Endothelial cell of umbilical vein (primary cell): ENCODE data around the gene NACA2. TPM values are rescaled to one million over a fixed set of nuclear protein-coding genes. Genes with fewer than 3 reads are reported as not detected.

Experiments
- BruUV-seq: library from RNA; stranded (reverse); fragments of 400-500 nt; replicated peaks from 2 replicates; lab custom pipeline; 2021; lab: Mats Ljungman, UMichigan
- CTCF ChIA-PET: fragments of 300-600, 350-600 bp; sonication (Branson Sonifier 250); formaldehyde crosslinking; loops from one replicate; lab custom pipeline; 2021; ENCODE audit warnings: antibody characterized with exemption, inconsistent platforms; lab: Charles Lee
- POLR2A ChIA-PET: fragments of 300-600, 350-600 bp; sonication (Branson Sonifier 250); formaldehyde crosslinking; loops from one replicate; lab custom pipeline; 2021; ENCODE audit warnings: antibody characterized with exemption, inconsistent platforms; lab: Charles Lee
- DNase-seq: peaks from one replicate; pipeline ENCODE4 v3.0.0-alpha.2; 2011; ENCODE audit warnings: low read depth, low spot score
- FAIRE-seq: peaks from 2 replicates; lab custom pipeline; 2011; peaks lifted over from hg19 to GRCh38; lab: Jason Lieb, UNC
- H2AFZ ChIP-seq: 2 replicates; pipeline ENCODE4 v1.6.0; 2012; ENCODE audit warnings: low read depth, low read length, control low read depth, inconsistent platforms
- H3K27ac ChIP-seq: 2 replicates; pipeline ENCODE4 v1.5.1; 2011; ENCODE audit warnings: low read depth, mild to moderate bottlenecking, control low read depth, low read length, moderate library complexity; ENCODE audit not compliant: insufficient read depth
- H3K27me3 ChIP-seq, 2 experiments: 2 replicates each; pipeline versions ENCODE4 v1.6.0 to v1.6.1; 2011; ENCODE audit warnings: low read length in 2 of 2, mixed read lengths in 1 of 2; ENCODE audit not compliant: control insufficient read depth in 2 of 2, insufficient read depth in 2 of 2
- H3K36me3 ChIP-seq, 2 experiments: 2 replicates in 1 of 2; 3 replicates in 1 of 2; pipeline ENCODE4 v1.5.1; 2011; ENCODE audit warnings: low read length in 2 of 2, mild to moderate bottlenecking in 1 of 2, moderate library complexity in 1 of 2; ENCODE audit not compliant: control insufficient read depth in 2 of 2, insufficient read depth in 2 of 2; ENCODE audit errors: extremely low read depth in 1 of 2
- H3K4me1 ChIP-seq: 3 replicates; pipeline ENCODE4 v1.5.1; 2011; ENCODE audit warnings: mild to moderate bottlenecking, low read length; ENCODE audit not compliant: control insufficient read depth, insufficient read depth; ENCODE audit errors: extremely low read depth
- H3K4me2 ChIP-seq: 2 replicates; pipeline ENCODE4 v1.6.1; 2011; ENCODE audit warnings: low read length, control low read depth, mixed read lengths; ENCODE audit not compliant: insufficient read depth
- H3K4me3 ChIP-seq, 3 experiments: fragments of 200-600 bp in 1 of 3; sonication (generic), shearing (Covaris generic) in 1 of 3; replicated peaks in 1 of 3; 2 replicates each; pipeline ENCODE4 v1.5.1; 2011 to 2016; ENCODE audit warnings: control low read depth in 3 of 3, low read length in 3 of 3, mild to moderate bottlenecking in 2 of 3, inconsistent platforms in 1 of 3, low read depth in 1 of 3, moderate library complexity in 1 of 3; ENCODE audit not compliant: insufficient read depth in 1 of 3
- H3K79me2 ChIP-seq: 2 replicates; pipeline ENCODE4 v1.6.0; 2012; ENCODE audit warnings: low read length, inconsistent platforms; ENCODE audit not compliant: control insufficient read depth, insufficient read depth
- H3K9ac ChIP-seq: replicated peaks from 2 replicates; pipeline ENCODE3; 2011; ENCODE audit warnings: low read length, control low read depth; ENCODE audit not compliant: insufficient read depth; ENCODE audit errors: extremely low read depth
- H3K9me1 ChIP-seq: replicated peaks from 3 replicates; pipeline ENCODE4 v1.6.0; 2011; ENCODE audit warnings: mild to moderate bottlenecking, low read length; ENCODE audit not compliant: control insufficient read depth, insufficient read depth; ENCODE audit errors: extremely low read depth
- H3K9me3 ChIP-seq: replicated peaks from 2 replicates; pipeline ENCODE4 v1.5.1; 2012; ENCODE audit warnings: low read length, inconsistent platforms; ENCODE audit not compliant: control insufficient read depth, insufficient read depth
- H4K20me1 ChIP-seq: replicated peaks from 2 replicates; pipeline ENCODE3; 2011; ENCODE audit warnings: mild to moderate bottlenecking, low read length; ENCODE audit not compliant: control insufficient read depth, insufficient read depth; ENCODE audit errors: extremely low read depth
- CTCF ChIP-seq, 2 donors: IDR thresholded peaks; 1 replicate in 1 of 2; 2 replicates in 1 of 2; pipeline ENCODE4 v1.5.1; 2011; ENCODE audit warnings: low read length in 2 of 2, mild to moderate bottlenecking in 2 of 2, moderate library complexity in 2 of 2, control low read depth in 1 of 2, inconsistent platforms in 1 of 2, low read depth in 1 of 2; ENCODE audit not compliant: insufficient read depth in 1 of 2; ENCODE audit errors: extremely low read depth in 1 of 2
- EZH2 ChIP-seq: IDR thresholded peaks from 2 replicates; pipeline ENCODE4 v1.6.1; 2012; ENCODE audit warnings: borderline replicate concordance, low read depth, mild to moderate bottlenecking, moderate library complexity, low read length, inconsistent platforms; ENCODE audit not compliant: severe bottlenecking
- FOS ChIP-seq: IDR thresholded peaks from 2 replicates; pipeline ENCODE4 v1.6.1; 2011; ENCODE audit warnings: mild to moderate bottlenecking, low read length, moderate library complexity, borderline replicate concordance; ENCODE audit not compliant: insufficient read depth
- GATA2 ChIP-seq: IDR thresholded peaks from 2 replicates; pipeline ENCODE4 v1.7.0; 2011; ENCODE audit warnings: low read depth, mild to moderate bottlenecking, moderate library complexity, mixed read lengths, low read length; ENCODE audit not compliant: insufficient read length, insufficient read depth
- JUN ChIP-seq: IDR thresholded peaks from 2 replicates; pipeline ENCODE4 v1.6.1; 2011; ENCODE audit warnings: borderline replicate concordance, low read depth; ENCODE audit not compliant: insufficient read length, insufficient read depth
- MAX ChIP-seq: IDR thresholded peaks from 2 replicates; pipeline ENCODE4 v1.6.1; 2011; ENCODE audit not compliant: insufficient read depth, insufficient read length
- MYC ChIP-seq: IDR thresholded peaks from one replicate; pipeline ENCODE4 v1.6.1; 2011; ENCODE audit warnings: mild to moderate bottlenecking, low read depth, low read length
- POLR2A ChIP-seq: IDR thresholded peaks from 2 replicates; pipeline ENCODE4 v1.6.1; 2012; ENCODE audit warnings: low read depth, mild to moderate bottlenecking, control low read depth, low read length
- POLR2AphosphoS5 ChIP-seq: IDR thresholded peaks from 2 replicates; pipeline ENCODE4 v1.6.1; 2012; ENCODE audit warnings: low read depth, mild to moderate bottlenecking, control low read depth, low read length, moderate library complexity; ENCODE audit not compliant: insufficient read depth
- dilution Hi-C: fragments of 300-500 bp; cut with MboI; formaldehyde crosslinking; loops from one replicate; pipeline ENCODE4 v1.15.0; 2019; ENCODE audit warnings: low sequenced_read_pairs; ENCODE audit not compliant: extremely low pct_ligation_motif_present
- intact Hi-C: fragments of 100-400 bp; cut with micrococcal nuclease; formaldehyde crosslinking; loops from one replicate; pipeline ENCODE4 v1.10.0; 2022
- polyA plus RNA-seq, 4 experiments: library from polyadenylated mRNA; depleted of rRNA in 3 of 4; stranded (reverse) in 3 of 4; unstranded in 1 of 4; fragments of >200 nt; gene quantifications; 2 replicates each; pipeline versions ENCODE4 v1.2.1 to v1.2.3, GENCODE V29; 2011 to 2012; ENCODE audit warnings: missing spikeins in 1 of 4
- total RNA-seq: library from RNA; stranded (reverse); gene quantifications from 2 replicates; pipeline ENCODE4 v1.2.3, GENCODE V29; 2021

The NACA2 gene
- total and polyA plus RNA-seq, 2 donors (not counting 3 experiments of a cell fraction or from before 2014, with no cell fraction given): not detected

GRCh38 chr17:61561354-61561753, 29.7 kb downstream of the NACA2 start:
- no peak overlapping the region for H3K4me2 ChIP-seq
- no peak for DNase-seq
- no peak overlapping the region for H3K27ac ChIP-seq
- no peaks in the 10 kb centered on the region for H3K9me3 ChIP-seq
- dilution Hi-C loops: no loop called here
- no peaks in the 10 kb centered on the region for H3K36me3 ChIP-seq
- H3K4me3 ChIP-seq: no peak overlapping the region
- peaks cover 4 to 8% of the 10 kb centered on the region in 2 experiments for H3K27me3 ChIP-seq
- CTCF ChIA-PET: interaction anchor here (1.2 to 1.4 kb wide), 2 partner anchors 10 to 18 kb away, joined by 3 to 5 read pairs; no protein-coding TSS in a partner anchor
- H3K9ac ChIP-seq: no peak overlapping the region
- POLR2A ChIA-PET: no interaction called here
- no peaks in the 10 kb centered on the region for H3K4me1 ChIP-seq
- no peak overlapping the region for H2AFZ ChIP-seq
- BruUV-seq: no TSS peak
- H4K20me1 ChIP-seq: no peaks in the 10 kb centered on the region
- no peaks in the 10 kb centered on the region for H3K79me2 ChIP-seq
- TF ChIP-seq POLR2AphosphoS5 (no peak), EZH2 (no peak), POLR2A (no peak), MYC (no peak), MAX (no peak), JUN (no peak), GATA2 (no peak), FOS (no peak), CTCF (IDR thresholded peaks at IDR 0.05; ENCODE audit: extremely low read depth in 1 of 2, insufficient read depth in 1 of 2, low read depth in 1 of 2, low read length in 2 of 2) (no peak)
- no peaks in the 10 kb centered on the region for H3K9me1 ChIP-seq
- no peak for FAIRE-seq
- intact Hi-C loops: no loop called here
